ENCODE measurements around the gene IL17REL. TPM values are rescaled to one million over a fixed set of nuclear protein-coding genes. Genes with fewer than 3 reads are reported as not detected.

The IL17REL gene
- total and polyA plus RNA-seq, 2 of the 13 experiments (the other 11 are each of a cell fraction or from before 2014, with no cell fraction given) = not detected

GRCh38 chr22:49949914-49950292 lies 62.7 kb downstream of the IL17REL start (continued):
- TF ChIP-seq ZBTB26 (CRISPR knock-in tag; IDR thresholded peaks at IDR 0.05; ENCODE audit: borderline replicate concordance) (no peak), TBL1XR1 (IDR thresholded peaks at IDR 0.05; ENCODE audit: borderline replicate concordance, low read length, partially characterized antibody) (no peak), IRF1 (CRISPR knock-in tag; IDR thresholded peaks at IDR 0.05; ENCODE audit: low read depth) (no peak), ZMAT5 (CRISPR knock-in tag; IDR thresholded peaks at IDR 0.05; ENCODE audit: borderline replicate concordance, low read depth) (no peak), FOXK2 (IDR thresholded peaks at IDR 0.05) (no peak), GATA4 (IDR thresholded peaks at IDR 0.05; ENCODE audit: borderline replicate concordance, low read depth) (no peak), TBX2 (CRISPR knock-in tag; IDR thresholded peaks at IDR 0.05; ENCODE audit: borderline replicate concordance) (no peak), SETDB1 (CRISPR knock-in tag; IDR thresholded peaks at IDR 0.05; ENCODE audit: borderline replicate concordance) (no peak), CHD2 (IDR thresholded peaks at IDR 0.05; ENCODE audit: low read depth, low read length) (no peak), ZBTB42 (CRISPR knock-in tag; IDR thresholded peaks at IDR 0.05) (no peak), ZNF546 (CRISPR knock-in tag; conservative IDR thresholded peaks at IDR 0.05) (no peak), KLF16 (CRISPR knock-in tag; IDR thresholded peaks at IDR 0.05) (no peak), FOXA1 (IDR thresholded peaks at IDR 0.05) (no peak), FOXA1 (CRISPR knock-in tag; IDR thresholded peaks at IDR 0.05) (no peak), PRMT3 (CRISPR knock-in tag; IDR thresholded peaks at IDR 0.05; ENCODE audit: borderline replicate concordance, low read depth) (no peak), TCF7 (IDR thresholded peaks at IDR 0.05; ENCODE audit: low read depth) (no peak), HOXA3 (CRISPR knock-in tag; IDR thresholded peaks at IDR 0.05) (no peak), TEF (CRISPR knock-in tag; IDR thresholded peaks at IDR 0.05) (no peak), DMTF1 (CRISPR knock-in tag; IDR thresholded peaks at IDR 0.05) (no peak), CHCHD3 (CRISPR knock-in tag; IDR thresholded peaks at IDR 0.05) (no peak), GLI4 (CRISPR knock-in tag; IDR thresholded peaks at IDR 0.05; ENCODE audit: borderline replicate concordance) (no peak), CREBL2 (CRISPR knock-in tag; IDR thresholded peaks at IDR 0.05; ENCODE audit: borderline replicate concordance) (no peak), SOX13 (IDR thresholded peaks at IDR 0.05) (no peak), SOX13 (CRISPR knock-in tag; conservative IDR thresholded peaks at IDR 0.05 in 1 of 2, IDR thresholded peaks at IDR 0.05 in 1 of 2) (no peak), MED8 (CRISPR knock-in tag; IDR thresholded peaks at IDR 0.05; ENCODE audit: insufficient replicate concordance) (no peak), AGO2 (optimal IDR thresholded peaks at IDR 0.05; ENCODE audit: low read depth, low read length) (peak; percentile 50)

Measured in HepG2 (cell line).